AG09309 (cell line): Measurements from ENCODE around the gene PRM2.

Source experiments
- DNase-seq: peaks from one replicate; pipeline ENCODE4 v3.0.0-alpha.2; 2010; ENCODE audit warnings: low read depth
- H3K4me3 ChIP-seq: 2 replicates; pipeline ENCODE4 v1.5.1; 2011; ENCODE audit warnings: mild to moderate bottlenecking, low read depth, low read length, moderate library complexity; ENCODE audit not compliant: control insufficient read depth
- TF ChIP-seq, protein P1 (sequence below): IDR thresholded peaks from 2 replicates; pipeline ENCODE4 v1.5.1; 2011; ENCODE audit warnings: mild to moderate bottlenecking, low read depth, low read length, inconsistent platforms; ENCODE audit not compliant: insufficient read depth, control insufficient read depth; ENCODE audit errors: missing control alignments

The PRM2 gene

GRCh38 chr16:11259655-11260595 is 16.4 kb downstream of the PRM2 start:
- no peak overlapping the region for H3K4me3 ChIP-seq
- DNase-seq = no peak
- TF ChIP-seq, protein P1, sequence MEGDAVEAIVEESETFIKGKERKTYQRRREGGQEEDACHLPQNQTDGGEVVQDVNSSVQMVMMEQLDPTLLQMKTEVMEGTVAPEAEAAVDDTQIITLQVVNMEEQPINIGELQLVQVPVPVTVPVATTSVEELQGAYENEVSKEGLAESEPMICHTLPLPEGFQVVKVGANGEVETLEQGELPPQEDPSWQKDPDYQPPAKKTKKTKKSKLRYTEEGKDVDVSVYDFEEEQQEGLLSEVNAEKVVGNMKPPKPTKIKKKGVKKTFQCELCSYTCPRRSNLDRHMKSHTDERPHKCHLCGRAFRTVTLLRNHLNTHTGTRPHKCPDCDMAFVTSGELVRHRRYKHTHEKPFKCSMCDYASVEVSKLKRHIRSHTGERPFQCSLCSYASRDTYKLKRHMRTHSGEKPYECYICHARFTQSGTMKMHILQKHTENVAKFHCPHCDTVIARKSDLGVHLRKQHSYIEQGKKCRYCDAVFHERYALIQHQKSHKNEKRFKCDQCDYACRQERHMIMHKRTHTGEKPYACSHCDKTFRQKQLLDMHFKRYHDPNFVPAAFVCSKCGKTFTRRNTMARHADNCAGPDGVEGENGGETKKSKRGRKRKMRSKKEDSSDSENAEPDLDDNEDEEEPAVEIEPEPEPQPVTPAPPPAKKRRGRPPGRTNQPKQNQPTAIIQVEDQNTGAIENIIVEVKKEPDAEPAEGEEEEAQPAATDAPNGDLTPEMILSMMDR = no peak

DNA sequence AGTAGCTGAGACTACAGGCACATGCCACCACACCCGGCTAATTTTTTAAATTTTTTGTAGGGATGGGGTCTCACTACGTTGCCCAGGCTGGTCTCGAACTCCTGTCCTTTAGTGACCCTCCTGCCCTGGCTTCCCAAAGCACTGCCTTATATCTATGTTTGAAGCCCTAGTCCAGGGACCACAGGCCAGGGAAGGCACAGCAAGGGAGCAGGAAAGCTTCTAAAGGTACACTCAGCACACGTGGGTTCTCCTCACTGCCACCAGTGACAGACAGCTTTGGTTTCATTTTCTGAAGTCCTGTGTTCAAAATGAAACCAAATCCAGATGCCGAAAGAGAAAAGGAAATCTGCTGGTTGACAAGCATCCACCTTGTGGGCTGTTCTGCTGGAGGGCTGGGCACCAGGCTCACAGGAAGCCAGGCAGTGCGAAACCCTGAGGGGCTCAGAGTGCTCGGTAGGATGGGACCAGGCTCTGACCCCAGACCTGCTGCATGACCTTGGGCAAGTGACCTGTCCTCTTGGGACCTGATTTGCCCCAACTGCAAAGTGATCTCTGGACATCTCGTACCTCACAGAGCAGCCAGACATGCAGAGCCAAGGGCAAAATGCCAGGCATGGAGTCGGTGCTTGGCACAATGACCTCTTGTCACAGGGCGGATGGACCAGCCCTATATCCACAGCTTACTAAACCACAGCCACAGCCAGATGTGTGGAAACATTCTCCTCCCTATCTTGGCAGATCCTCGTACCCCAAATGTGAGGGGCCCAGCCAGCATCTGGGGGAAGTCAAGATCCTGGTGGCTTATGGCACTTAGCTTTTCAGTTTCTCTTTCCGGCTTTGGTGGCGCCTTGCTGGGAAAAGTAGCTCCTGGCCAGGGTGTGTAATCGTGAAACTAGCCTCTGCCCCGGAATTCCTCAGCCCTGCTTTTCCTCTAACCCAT is 17.5 kb downstream of the PRM2 start:
- TF ChIP-seq, protein P1 = no peak
- DNase-seq = no peak
- no peak overlapping the region for H3K4me3 ChIP-seq

GRCh38 chr16:11257131-11257938 is 18.9 kb downstream of the PRM2 start:
- TF ChIP-seq, protein P1 = peak; percentile 87
- DNase-seq = peak; percentile 55
- H3K4me3 ChIP-seq = peak overlapping the region; percentile 62

- H3K4me3 ChIP-seq = peak overlapping the region; percentile 62
- DNase-seq = no peak
- TF ChIP-seq, protein P1 = no peak
Measured at GRCh38 chr16:11256661-11257130, 19.6 kb downstream of the PRM2 start.

DNA sequence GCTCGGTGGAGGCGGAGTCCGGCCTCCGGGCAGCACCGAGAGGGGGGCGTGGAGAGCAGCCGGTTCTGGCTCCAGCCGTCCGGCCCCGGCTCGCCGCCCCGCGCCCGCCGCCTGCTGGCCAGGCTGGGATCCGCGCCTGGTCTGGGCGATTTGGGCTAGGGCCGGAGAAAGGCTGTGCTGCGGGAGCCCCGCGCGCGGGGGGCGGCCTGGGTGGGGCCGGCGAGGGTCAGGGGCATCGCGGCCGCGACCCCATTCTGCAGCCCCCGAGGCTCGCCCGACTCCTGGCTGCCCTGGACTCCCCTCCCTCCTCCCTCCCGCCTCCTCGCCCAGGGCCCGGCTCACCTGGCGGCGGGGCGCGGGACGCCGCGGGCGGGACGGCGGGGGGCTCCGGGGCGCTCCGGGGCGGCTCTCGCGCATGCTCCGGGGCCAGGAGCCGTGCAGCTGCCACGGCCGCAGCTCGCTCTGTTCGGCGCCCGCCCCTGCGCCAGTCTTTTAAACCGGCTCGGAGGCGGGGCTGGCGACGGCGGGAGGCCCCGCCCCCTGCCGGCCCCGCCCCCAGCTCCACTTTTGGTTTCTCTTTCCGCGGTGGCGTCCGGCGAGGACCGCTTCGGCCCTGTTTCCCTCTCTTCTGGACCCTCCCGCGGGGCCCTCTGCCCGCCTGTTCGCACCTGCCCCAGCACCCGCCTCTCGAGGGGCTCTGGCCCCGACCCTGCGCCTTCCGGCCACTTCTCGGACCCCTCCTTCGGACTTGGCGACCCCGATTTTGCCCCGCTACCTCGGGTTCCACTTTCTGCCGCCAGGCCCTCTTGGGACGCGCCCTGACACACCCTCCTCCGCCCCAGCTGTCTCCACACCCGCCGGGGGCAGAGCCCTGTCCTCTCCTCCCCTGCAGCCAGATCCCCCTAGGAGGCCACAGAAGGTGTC is 20.3 kb downstream of the PRM2 start, which contains the start of gene SOCS1:
Gene SOCS1 (minus strand): TSS at position 468 of the 924 bp plus-strand sequence. CDS start 726 bp downstream, outside the sequence.
- TF ChIP-seq, protein P1 = peak; percentile 53
- H3K4me3 ChIP-seq = peak within 1 kb of the TSS; percentile 63
- peak; percentile 42 for DNase-seq
